VCaP (cell line): Measurements from ENCODE around the gene ADGRB2.
"Not testable (repeated sequence)": the region's sequence is repeated elsewhere in the genome, so short reads cannot be mapped to it uniquely, and the experiment has no call there.

ENCODE experiments used
- H3K27ac ChIP-seq: fragments of 450-650 bp; 2 replicates; pipeline ENCODE4 v1.5.1; 2017
- TF ChIP-seq, protein P1 (sequence below): fragments of 450-650 bp; conservative IDR thresholded peaks from 2 replicates; pipeline ENCODE4 v1.5.1; 2017; ENCODE audit warnings: mild to moderate bottlenecking, moderate library complexity

ADGRB2 gene

DNA sequence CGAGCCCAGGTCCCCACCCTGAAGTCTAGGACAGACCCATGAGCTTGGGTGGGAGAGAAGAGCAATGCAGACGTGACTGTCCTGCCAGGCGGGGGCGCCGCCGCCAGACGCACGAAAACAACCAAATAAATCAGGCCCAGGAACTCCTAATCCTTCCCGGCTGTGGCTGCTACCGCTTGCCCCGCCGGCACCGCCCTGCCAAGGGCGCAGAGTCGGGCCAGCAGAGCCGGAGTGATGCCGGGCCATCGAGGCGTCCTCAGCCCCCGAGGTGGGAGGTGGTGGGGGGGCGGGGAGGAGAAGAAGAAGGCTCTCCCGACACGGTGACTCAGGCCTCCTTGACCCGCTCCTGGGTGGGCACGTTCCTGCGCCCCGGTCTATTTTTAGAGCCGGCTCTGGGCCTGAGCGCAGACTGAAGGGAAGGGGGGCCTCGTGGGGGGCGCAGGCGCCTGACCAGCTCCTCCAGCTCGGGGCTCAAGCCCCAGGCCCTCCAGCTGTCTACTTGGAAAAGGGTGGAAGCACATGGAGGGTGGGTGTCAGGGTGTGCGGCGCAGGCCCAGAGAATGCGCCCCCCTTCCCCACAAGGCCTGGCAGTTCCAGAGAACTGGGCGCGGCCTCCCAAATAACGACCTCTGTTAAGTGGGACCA is 49.6 kb downstream of the ADGRB2 start:
- no peak overlapping the region for H3K27ac ChIP-seq
- TF ChIP-seq, protein P1, sequence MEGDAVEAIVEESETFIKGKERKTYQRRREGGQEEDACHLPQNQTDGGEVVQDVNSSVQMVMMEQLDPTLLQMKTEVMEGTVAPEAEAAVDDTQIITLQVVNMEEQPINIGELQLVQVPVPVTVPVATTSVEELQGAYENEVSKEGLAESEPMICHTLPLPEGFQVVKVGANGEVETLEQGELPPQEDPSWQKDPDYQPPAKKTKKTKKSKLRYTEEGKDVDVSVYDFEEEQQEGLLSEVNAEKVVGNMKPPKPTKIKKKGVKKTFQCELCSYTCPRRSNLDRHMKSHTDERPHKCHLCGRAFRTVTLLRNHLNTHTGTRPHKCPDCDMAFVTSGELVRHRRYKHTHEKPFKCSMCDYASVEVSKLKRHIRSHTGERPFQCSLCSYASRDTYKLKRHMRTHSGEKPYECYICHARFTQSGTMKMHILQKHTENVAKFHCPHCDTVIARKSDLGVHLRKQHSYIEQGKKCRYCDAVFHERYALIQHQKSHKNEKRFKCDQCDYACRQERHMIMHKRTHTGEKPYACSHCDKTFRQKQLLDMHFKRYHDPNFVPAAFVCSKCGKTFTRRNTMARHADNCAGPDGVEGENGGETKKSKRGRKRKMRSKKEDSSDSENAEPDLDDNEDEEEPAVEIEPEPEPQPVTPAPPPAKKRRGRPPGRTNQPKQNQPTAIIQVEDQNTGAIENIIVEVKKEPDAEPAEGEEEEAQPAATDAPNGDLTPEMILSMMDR, result no peak

DNA sequence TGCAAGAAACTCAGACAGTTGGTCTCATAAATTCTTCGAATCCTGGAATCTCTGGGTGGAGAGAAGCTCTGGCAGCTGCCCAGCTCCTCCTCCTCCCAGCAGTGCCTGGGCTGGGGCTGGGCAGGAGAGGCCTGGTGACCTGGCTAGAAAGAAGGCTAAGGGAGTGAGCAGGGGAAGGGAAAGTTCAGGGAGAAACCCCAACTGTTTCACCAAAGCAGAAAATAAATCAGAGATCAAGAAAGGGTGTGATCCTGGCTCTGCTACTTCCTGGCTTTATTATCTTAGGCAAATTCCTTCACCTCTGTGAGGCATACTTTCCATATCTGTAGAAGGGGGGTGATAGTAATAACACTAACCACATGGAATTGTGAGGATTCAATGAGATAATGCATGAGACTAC is 51.5 kb downstream of the ADGRB2 start:
- TF ChIP-seq, protein P1, result no peak
- no peak overlapping the region for H3K27ac ChIP-seq

DNA sequence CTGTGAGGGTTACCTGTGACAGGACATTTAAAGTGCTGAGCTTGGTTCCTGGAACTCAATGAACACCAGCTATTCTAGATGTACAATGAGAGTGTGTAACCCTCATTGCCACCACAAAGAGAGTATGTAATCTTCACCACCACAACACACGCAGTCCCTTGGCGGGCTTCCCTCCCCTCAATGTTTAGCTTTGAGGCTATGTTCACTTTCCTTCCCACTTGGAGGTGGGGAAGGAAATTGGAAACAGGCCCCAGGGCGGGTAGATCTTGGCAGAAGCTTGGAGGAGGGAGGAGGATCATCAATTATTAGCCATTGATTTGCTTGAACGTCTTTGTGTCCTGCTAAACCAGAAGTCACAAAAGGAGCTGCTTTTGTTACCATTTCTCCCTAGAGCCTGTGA is 52.1 kb downstream of the ADGRB2 start:
- TF ChIP-seq, protein P1, result no peak
- no peak overlapping the region for H3K27ac ChIP-seq

DNA sequence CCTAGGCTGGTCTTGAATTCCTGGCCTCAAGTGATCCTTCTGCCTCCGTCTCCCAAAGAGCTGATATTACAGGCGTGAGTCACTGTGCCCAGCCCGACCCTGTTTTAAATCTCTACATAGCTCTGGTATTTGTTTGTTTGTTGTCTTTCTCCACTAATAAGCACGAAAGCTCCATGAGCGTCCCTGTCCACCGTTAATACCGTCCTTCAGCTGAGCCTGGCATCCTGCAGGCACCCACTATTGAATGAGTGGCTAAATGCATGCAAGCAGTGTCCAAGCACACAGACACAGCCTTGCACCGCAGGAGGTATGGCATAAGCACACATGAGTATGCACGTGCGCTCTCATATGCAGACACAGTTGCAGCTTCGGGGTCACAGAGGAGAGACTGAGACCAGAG is 55.8 kb downstream of the ADGRB2 start:
- no peak overlapping the region for H3K27ac ChIP-seq
- TF ChIP-seq, protein P1, result no peak

DNA sequence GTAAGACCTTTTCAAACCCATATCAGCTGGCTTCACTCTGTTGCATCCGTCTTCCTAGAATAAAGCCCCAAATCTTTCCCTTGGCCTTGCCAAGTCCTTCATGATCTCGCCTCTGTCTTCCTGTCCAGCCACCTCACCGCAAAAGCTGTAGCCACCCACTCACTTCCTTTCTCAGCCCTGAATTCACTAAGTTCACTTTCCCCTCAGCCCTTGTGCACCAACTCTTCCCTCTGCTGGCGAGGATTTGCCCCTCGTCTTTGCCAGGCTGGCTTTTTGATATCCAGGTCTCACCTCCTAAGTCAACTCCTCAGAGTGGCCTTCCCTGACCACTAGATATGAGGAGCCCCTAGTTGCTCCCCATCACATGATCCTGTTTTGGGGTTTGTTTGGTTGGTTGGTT is 56.4 kb downstream of the ADGRB2 start:
- no peak overlapping the region for H3K27ac ChIP-seq
- TF ChIP-seq, protein P1, result no peak

DNA sequence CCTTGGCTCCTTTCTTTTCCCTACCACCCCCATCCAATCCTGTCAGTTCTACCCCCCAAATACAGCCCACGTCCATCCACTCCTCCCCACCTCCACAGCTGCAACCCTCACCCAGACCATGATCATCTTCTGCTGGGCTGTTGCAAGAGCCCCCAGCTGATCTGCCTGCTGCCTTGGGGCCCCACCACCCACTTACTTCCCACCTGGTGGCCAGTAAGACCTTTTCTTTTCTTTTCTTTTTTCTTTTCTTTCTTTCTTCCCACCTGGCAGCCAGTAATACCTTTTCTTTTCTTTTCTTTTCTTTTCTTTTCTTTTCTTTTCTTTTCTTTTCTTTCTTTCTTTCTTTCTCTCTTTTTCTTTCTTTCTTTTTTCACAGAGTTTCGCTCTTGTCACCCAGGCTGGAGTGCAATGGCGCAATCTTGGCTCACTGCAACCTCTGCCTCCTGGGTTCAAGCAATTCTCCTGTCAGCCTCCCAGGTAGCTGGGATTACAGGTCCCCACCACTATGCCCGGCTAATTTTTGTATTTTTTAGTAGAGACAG is 57.0 kb downstream of the ADGRB2 start:
- not testable (repeated sequence) for H3K27ac ChIP-seq

DNA sequence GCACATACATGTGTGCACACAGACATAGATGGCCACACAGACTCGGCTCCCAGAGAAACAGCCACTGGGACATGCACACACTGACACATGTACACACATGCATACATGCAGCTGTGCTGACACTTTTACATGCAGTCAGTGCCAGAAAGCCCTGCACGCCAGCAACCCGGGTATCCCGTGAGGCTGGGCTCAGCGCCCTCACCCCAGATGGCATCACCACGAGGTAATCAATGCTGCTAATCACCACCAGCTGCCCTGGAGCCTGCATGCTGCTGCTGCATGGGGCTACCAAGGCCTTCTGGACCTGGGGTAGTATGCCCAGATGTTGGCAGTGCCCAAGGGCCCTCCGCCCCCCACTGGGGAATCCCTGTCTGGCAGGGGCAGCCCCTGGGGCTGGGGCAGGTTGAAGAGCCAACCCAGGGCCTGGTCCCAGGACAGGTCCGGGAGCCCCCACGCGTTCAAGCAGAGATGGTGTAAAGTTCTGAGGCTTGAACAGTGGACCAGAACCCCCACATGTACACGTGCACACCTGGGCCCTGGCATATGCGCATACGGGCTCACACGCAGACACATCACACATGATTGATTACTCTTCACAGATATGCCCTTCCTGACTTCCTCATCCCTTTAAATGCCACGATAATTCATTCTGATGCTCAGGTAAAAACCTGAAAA is 57.6 kb downstream of the ADGRB2 start:
- no peak overlapping the region for H3K27ac ChIP-seq
- TF ChIP-seq, protein P1, result no peak
